ENCODE data around the gene UGT1A3. TPM values are rescaled to one million over a fixed set of nuclear protein-coding genes. Genes with fewer than 3 reads are reported as not detected.
"Not testable (repeated sequence)": the region's sequence is repeated elsewhere in the genome, so short reads cannot be mapped to it uniquely, and the experiment has no call there.

UGT1A3 gene
- total and polyA plus RNA-seq, 2 experiments from 2014 or later = not detected

DNA sequence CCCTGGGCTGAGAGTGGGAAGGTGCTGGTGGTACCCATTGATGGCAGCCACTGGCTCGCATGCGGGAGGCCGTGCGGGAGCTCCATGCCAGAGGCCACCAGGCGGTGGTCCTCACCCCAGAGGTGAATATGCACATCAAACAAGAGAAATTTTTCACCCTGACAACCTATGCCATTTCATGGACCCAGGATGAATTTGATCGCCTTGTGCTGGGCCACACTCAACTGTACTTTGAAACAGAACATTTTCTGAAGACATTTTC, 18.4 kb downstream of the UGT1A3 start:
- no peak overlapping the region for H3K27ac ChIP-seq
- H3F3A ChIP-seq (ENCODE audit: insufficient read depth) = no peaks in the 10 kb centered on the region
- H2AFZ ChIP-seq = no peak overlapping the region
- no peak for DNase-seq
- no peaks in the 10 kb centered on the region for H3K9me3 ChIP-seq (ENCODE audit: low read depth)
- in situ Hi-C loops (cut with MboI) = no loop called here
- no peaks in the 10 kb centered on the region for H3K9me2 ChIP-seq (ENCODE audit: insufficient read depth)
- WGBS, 2 experiments (ENCODE audit: low coverage in 1 of 2, low lambda C conversion rate in 2 of 2, missing lambda C conversion rate in 2 of 2) = 60 to 61% methylated on average over 6 of the region's 6 CpGs
- no peaks in the 10 kb centered on the region; the same call in 1 of the 2 replicates for H3K27me3 ChIP-seq (replicated peaks; ENCODE audit: insufficient read depth)
- no peak overlapping the region for H3K9ac ChIP-seq
- H3K4me2 ChIP-seq (ENCODE audit: unreplicated experiment) = no peak overlapping the region
- H4K20me1 ChIP-seq (ENCODE audit: insufficient read depth) = no peaks in the 10 kb centered on the region
- H3K36me3 ChIP-seq (ENCODE audit: low read depth) = no peaks in the 10 kb centered on the region
- H3K4me3 ChIP-seq = no peak overlapping the region
- TF ChIP-seq EZH2 (IDR thresholded peaks at IDR 0.05; ENCODE audit: insufficient read depth, poor library complexity, severe bottlenecking) (no peak), EZH2phosphoT487 (IDR thresholded peaks at IDR 0.05; ENCODE audit: insufficient read depth, low read depth) (no peak)
- no peaks in the 10 kb centered on the region for H3K79me2 ChIP-seq (ENCODE audit: insufficient read depth)
- H3K4me1 ChIP-seq (ENCODE audit: insufficient read depth) = no peaks in the 10 kb centered on the region

DNA sequence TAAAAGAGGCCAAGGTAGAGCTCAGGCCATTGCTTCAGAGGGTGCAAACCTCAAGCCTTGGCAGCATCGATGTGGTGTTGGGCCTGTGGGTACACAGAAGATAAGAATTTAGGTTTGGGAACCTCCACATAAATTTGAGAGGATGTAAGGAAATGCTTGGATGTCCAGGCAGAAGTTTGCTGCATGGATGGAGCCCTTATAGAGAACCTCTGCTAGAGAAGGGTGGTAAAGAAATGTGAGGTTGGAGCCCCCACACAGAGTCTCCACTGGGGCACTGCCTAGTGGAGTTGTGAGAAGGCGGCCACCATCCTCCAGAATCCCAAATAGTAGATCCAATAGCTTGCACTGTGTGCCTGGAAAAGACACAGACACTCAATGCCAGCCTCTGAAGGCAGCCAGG, 21.8 kb downstream of the UGT1A3 start:
- H2AFZ ChIP-seq; H3K36me3 ChIP-seq (ENCODE audit: low read depth); H3K27ac ChIP-seq; H3K4me2 ChIP-seq (ENCODE audit: unreplicated experiment); H3K79me2 ChIP-seq (ENCODE audit: insufficient read depth); H3K4me3 ChIP-seq; DNase-seq; H3K9ac ChIP-seq; H3K27me3 ChIP-seq (replicated peaks; ENCODE audit: insufficient read depth); H3F3A ChIP-seq (ENCODE audit: insufficient read depth); H4K20me1 ChIP-seq (ENCODE audit: insufficient read depth); H3K4me1 ChIP-seq (ENCODE audit: insufficient read depth); H3K9me2 ChIP-seq (ENCODE audit: insufficient read depth); in situ Hi-C loops (cut with MboI); H3K9me3 ChIP-seq (ENCODE audit: low read depth): not testable (repeated sequence)
- 6 to 13% methylated on average over 2 of the region's 2 CpGs for WGBS, 2 experiments (ENCODE audit: low coverage in 1 of 2, low lambda C conversion rate in 2 of 2, missing lambda C conversion rate in 2 of 2)

DNA sequence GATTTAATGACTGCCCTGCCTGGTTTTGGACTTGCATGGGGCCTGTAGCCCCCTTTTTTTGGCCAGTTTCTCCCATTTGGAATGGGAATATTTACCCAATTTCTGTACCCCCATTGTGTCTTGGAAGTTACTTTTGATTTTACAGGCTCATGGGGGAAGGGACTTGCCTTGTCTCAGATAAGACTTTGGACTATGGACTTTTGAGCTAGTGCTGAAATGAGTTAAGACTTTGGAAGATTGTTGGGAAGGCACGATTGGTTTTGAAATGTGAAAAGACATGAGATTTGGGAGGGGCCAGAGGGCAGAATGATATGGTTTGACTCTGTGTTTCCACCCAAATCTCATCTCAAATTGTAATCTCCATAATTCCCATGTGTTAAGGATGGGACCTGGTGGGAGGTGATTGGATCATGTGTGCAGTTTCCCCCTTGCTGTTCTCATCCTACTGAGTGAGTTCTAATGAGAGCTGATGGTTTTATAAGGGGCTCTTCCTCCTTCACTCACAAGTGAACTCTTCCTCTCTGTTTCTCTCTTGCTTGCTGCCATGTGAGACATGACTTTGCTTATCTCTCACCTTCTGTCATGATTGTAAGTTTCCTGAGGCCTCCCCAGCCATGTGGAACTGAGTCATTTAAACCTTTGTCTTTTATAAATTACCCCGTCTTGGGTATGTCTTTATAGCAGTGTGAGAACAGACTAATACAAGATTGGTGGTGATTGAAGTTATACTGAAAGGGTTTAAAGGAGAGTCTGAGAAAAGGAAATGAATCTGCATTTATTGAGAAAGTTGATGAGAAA, 22.6 kb downstream of the UGT1A3 start:
- H3K27me3 ChIP-seq (replicated peaks; ENCODE audit: insufficient read depth); H3K9me2 ChIP-seq (ENCODE audit: insufficient read depth); H3F3A ChIP-seq (ENCODE audit: insufficient read depth); H3K9ac ChIP-seq; DNase-seq; H3K36me3 ChIP-seq (ENCODE audit: low read depth); H3K4me1 ChIP-seq (ENCODE audit: insufficient read depth); H3K27ac ChIP-seq; H3K4me3 ChIP-seq; H2AFZ ChIP-seq; H4K20me1 ChIP-seq (ENCODE audit: insufficient read depth); in situ Hi-C loops (cut with MboI); H3K79me2 ChIP-seq (ENCODE audit: insufficient read depth); H3K4me2 ChIP-seq (ENCODE audit: unreplicated experiment); H3K9me3 ChIP-seq (ENCODE audit: low read depth): not testable (repeated sequence)
- 18 to 21% methylated on average over 2 of the region's 2 CpGs for WGBS, 2 experiments (ENCODE audit: low coverage in 1 of 2, low lambda C conversion rate in 2 of 2, missing lambda C conversion rate in 2 of 2)

- Histone ChIP-seq H3K9me3 (ENCODE audit: low read depth) (no peaks in the 10 kb centered on the region), H4K20me1 (ENCODE audit: insufficient read depth) (no peaks in the 10 kb centered on the region), H3K27ac (no peak overlapping the region), H3K9ac (no peak overlapping the region), H3K27me3 (replicated peaks; ENCODE audit: insufficient read depth) (no peaks in the 10 kb centered on the region), H2AFZ (no peak overlapping the region), H3K79me2 (ENCODE audit: insufficient read depth) (no peaks in the 10 kb centered on the region), H3K36me3 (ENCODE audit: low read depth) (no peaks in the 10 kb centered on the region), H3F3A (ENCODE audit: insufficient read depth) (no peaks in the 10 kb centered on the region), H3K4me2 (ENCODE audit: unreplicated experiment) (no peak overlapping the region), H3K9me2 (ENCODE audit: insufficient read depth) (no peaks in the 10 kb centered on the region), H3K4me3 (no peak overlapping the region), H3K4me1 (ENCODE audit: insufficient read depth) (no peaks in the 10 kb centered on the region)
- no peak for DNase-seq
- in situ Hi-C loops (cut with MboI) = no loop called here
- WGBS, 2 experiments (ENCODE audit: low coverage in 1 of 2, low lambda C conversion rate in 2 of 2, missing lambda C conversion rate in 2 of 2) = 64 to 68% methylated on average over 40 to 44 of the region's 44 CpGs
- TF ChIP-seq EZH2 (IDR thresholded peaks at IDR 0.05; ENCODE audit: insufficient read depth, poor library complexity, severe bottlenecking) (no peak), EZH2phosphoT487 (IDR thresholded peaks at IDR 0.05; ENCODE audit: insufficient read depth, low read depth) (no peak)
Observed at GRCh38 chr2:233754872-233755611, 26.2 kb downstream of the UGT1A3 start.
